Measurements from ENCODE around the gene ZNF74.
"Not testable (repeated sequence)": the region's sequence is repeated elsewhere in the genome, so short reads cannot be mapped to it uniquely, and the experiment has no call there.

- not testable (repeated sequence) for TF ChIP-seq CTCF, EZH2, EZH2phosphoT487 (IDR thresholded peaks at IDR 0.05)
These were observed 41.4 kb upstream of the ZNF74 start for GRCh38 chr22:20352536-20352935.

Data from neural progenitor cell (in vitro differentiated cells).